Peyer's patch (tissue), 4 donors: Measurements from ENCODE around the gene ALKBH6.

Source experiments
- POLR2A ChIP-seq, 2 donors: fragments of 450-650 bp; IDR thresholded peaks; one replicate each; pipeline ENCODE4 v1.5.1; 2017; ENCODE audit warnings: antibody characterized with exemption in 2 of 2, mild to moderate bottlenecking in 2 of 2, moderate library complexity in 2 of 2
- TF ChIP-seq, protein P1 (sequence below), 6 experiments: fragments of 450-650 bp in 4 of 6; fragments of 200-600 bp in 2 of 6; sonication (generic) in 1 of 6; IDR thresholded peaks; one replicate each; pipeline ENCODE4 v1.5.1; 2017 to 2019; ENCODE audit warnings: antibody characterized with exemption in 6 of 6, mild to moderate bottlenecking in 3 of 6, moderate library complexity in 1 of 6

- TF ChIP-seq, protein P1, sequence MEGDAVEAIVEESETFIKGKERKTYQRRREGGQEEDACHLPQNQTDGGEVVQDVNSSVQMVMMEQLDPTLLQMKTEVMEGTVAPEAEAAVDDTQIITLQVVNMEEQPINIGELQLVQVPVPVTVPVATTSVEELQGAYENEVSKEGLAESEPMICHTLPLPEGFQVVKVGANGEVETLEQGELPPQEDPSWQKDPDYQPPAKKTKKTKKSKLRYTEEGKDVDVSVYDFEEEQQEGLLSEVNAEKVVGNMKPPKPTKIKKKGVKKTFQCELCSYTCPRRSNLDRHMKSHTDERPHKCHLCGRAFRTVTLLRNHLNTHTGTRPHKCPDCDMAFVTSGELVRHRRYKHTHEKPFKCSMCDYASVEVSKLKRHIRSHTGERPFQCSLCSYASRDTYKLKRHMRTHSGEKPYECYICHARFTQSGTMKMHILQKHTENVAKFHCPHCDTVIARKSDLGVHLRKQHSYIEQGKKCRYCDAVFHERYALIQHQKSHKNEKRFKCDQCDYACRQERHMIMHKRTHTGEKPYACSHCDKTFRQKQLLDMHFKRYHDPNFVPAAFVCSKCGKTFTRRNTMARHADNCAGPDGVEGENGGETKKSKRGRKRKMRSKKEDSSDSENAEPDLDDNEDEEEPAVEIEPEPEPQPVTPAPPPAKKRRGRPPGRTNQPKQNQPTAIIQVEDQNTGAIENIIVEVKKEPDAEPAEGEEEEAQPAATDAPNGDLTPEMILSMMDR (IDR thresholded peaks at IDR 0.05), result peak in 1 of 6 experiments; percentile 3
- peak in 1 of 2 donors; percentile 26 for TF ChIP-seq POLR2A (IDR thresholded peaks at IDR 0.05)
Measured at GRCh38 chr19:36009220-36009619, 4.8 kb downstream of the ALKBH6 start.
